Kasumi-1 (cell line): ENCODE results near the gene PLEK2.
"Not testable (repeated sequence)": the region's sequence is repeated elsewhere in the genome, so short reads cannot be mapped to it uniquely, and the experiment has no call there.

Source experiments
- DNase-seq, 2 experiments: peaks; one replicate each; lab custom pipeline; 2025; lab: John Stamatoyannopoulos, UW

PLEK2 gene

GRCh38 chr14:67428501-67429031 lies 16.6 kb upstream of the PLEK2 start:
- no peak for DNase-seq

GRCh38 chr14:67426983-67427606 lies 15.1 kb upstream of the PLEK2 start:
- peak; percentile 79 to 86 for DNase-seq

GRCh38 chr14:67426161-67426560 lies 14.2 kb upstream of the PLEK2 start:
- no peak for DNase-seq

- no peak for DNase-seq
Measured at GRCh38 chr14:67425608-67426007, 13.6 kb upstream of the PLEK2 start.

GRCh38 chr14:67424539-67424938 lies 12.6 kb upstream of the PLEK2 start:
- no peak for DNase-seq

GRCh38 chr14:67423424-67423823 lies 11.5 kb upstream of the PLEK2 start:
- peak; percentile 87 to 93 for DNase-seq

GRCh38 chr14:67421356-67422224 lies 9.6 kb upstream of the PLEK2 start:
- DNase-seq, result no peak

- peak; percentile 62 to 76 for DNase-seq
Measured at GRCh38 chr14:67420102-67420739, 8.3 kb upstream of the PLEK2 start.

- DNase-seq, result no peak
Measured at GRCh38 chr14:67418401-67419191, 6.6 kb upstream of the PLEK2 start.

GRCh38 chr14:67417633-67418032 lies 5.7 kb upstream of the PLEK2 start:
- DNase-seq, result no peak

- DNase-seq, result no peak
Measured at GRCh38 chr14:67416810-67417209, 4.8 kb upstream of the PLEK2 start.

GRCh38 chr14:67416085-67416484 lies 4.1 kb upstream of the PLEK2 start:
- DNase-seq, result no peak

GRCh38 chr14:67415610-67416009 lies 3.6 kb upstream of the PLEK2 start:
- not testable (repeated sequence) for DNase-seq

- peak; percentile 64 to 74 for DNase-seq
Measured at GRCh38 chr14:67413806-67414769, 2.1 kb upstream of the PLEK2 start.

- DNase-seq, result no peak
Measured at GRCh38 chr14:67411370-67411769, 595 bp downstream of the PLEK2 start.

GRCh38 chr14:67410313-67410712 lies 1.7 kb downstream of the PLEK2 start:
- DNase-seq, result no peak

- DNase-seq, result no peak
Measured at GRCh38 chr14:67409461-67409860, 2.5 kb downstream of the PLEK2 start.

GRCh38 chr14:67408122-67408801 lies 3.7 kb downstream of the PLEK2 start:
- DNase-seq, result not testable (repeated sequence)

- DNase-seq, result no peak
Measured at GRCh38 chr14:67405771-67406170, 6.2 kb downstream of the PLEK2 start.

GRCh38 chr14:67400434-67400833 lies 11.5 kb downstream of the PLEK2 start:
- no peak for DNase-seq
